Omental fat pad (tissue), 4 donors: ENCODE results near the gene CDC5L. TPM values are rescaled to one million over a fixed set of nuclear protein-coding genes. Genes with fewer than 3 reads are reported as not detected.
A peak's percentile ranks its signal among the peaks of the same experiment; 100 is the strongest.

Source experiments
- ATAC-seq: fragments of 150-250 bp; one replicate; pipeline ENCODE4 v1.9.1; 2016; ENCODE audit warnings: mild to moderate bottlenecking, moderate library complexity; ENCODE audit not compliant: low FRiP score
- DNase-seq: peaks from one replicate; pipeline ENCODE4 v3.0.0-alpha.2; 2019; ENCODE audit warnings: low spot score
- CTCF ChIP-seq, 3 donors: fragments of 450-650 bp; IDR thresholded peaks; one replicate each; pipeline ENCODE4 v1.5.1; 2016 to 2017; ENCODE audit warnings: antibody characterized with exemption in 3 of 3, mild to moderate bottlenecking in 3 of 3, moderate library complexity in 2 of 3
- total RNA-seq, 4 donors: library from RNA; depleted of rRNA; stranded (reverse); fragments of >200 nt; gene quantifications; one replicate each; pipeline ENCODE4 v1.1.0, GENCODE V29; 2016

The CDC5L gene
- total RNA-seq, 4 donors from 2014 or later, result 14.6 to 21.4 (median 17.3) TPM

- DNase-seq (no peak), ATAC-seq (no peak)
- no peak for TF ChIP-seq CTCF (IDR thresholded peaks at IDR 0.05)
These were observed 12.4 kb upstream of the CDC5L start for GRCh38 chr6:44375071-44375470.

- ATAC-seq, result no peak
- TF ChIP-seq CTCF (IDR thresholded peaks at IDR 0.05), result no peak
- DNase-seq, result no peak
These were observed 10.0 kb upstream of the CDC5L start for GRCh38 chr6:44377484-44377883.

GRCh38 chr6:44377971-44378370 is 9.5 kb upstream of the CDC5L start:
- DNase-seq, result no peak
- no peak for TF ChIP-seq CTCF (IDR thresholded peaks at IDR 0.05)
- no peak for ATAC-seq

- no peak for TF ChIP-seq CTCF (IDR thresholded peaks at IDR 0.05)
- ATAC-seq (no peak), DNase-seq (no peak)
These were observed 5.8 kb upstream of the CDC5L start for GRCh38 chr6:44381739-44382138.

- no peak for DNase-seq
- ATAC-seq, result peak; percentile 82
- no peak for TF ChIP-seq CTCF (IDR thresholded peaks at IDR 0.05)
These were observed 1.1 kb upstream of the CDC5L start for GRCh38 chr6:44386364-44386928.

GRCh38 chr6:44386929-44387345 is 569 bp upstream of the CDC5L start:
- peak; percentile 68 for ATAC-seq

More at GRCh38 chr6:44386929-44387345, 569 bp upstream of the CDC5L start:
- no peak for TF ChIP-seq CTCF (IDR thresholded peaks at IDR 0.05)
- no peak for DNase-seq
